Adrenal gland (tissue), 12 donors: ENCODE measurements around the gene DLL3. TPM values are rescaled to one million over a fixed set of nuclear protein-coding genes. Genes with fewer than 3 reads are reported as not detected.
"Not testable (repeated sequence)": the region's sequence is repeated elsewhere in the genome, so short reads cannot be mapped to it uniquely, and the experiment has no call there.

Experiments
- DNase-seq, 7 donors: peaks; one replicate each; pipeline ENCODE4 v3.0.0-alpha.2; 2019 to 2020
- H3K27ac ChIP-seq, 5 donors: fragments of 200-600 bp; sonication (generic) in 4 of 5; 1 replicate in 3 of 5; 2 replicates in 2 of 5; pipeline versions ENCODE4 v1.5.1 to v1.8.0; 2016 to 2020; ENCODE audit warnings: mild to moderate bottlenecking in 1 of 5
- H3K27me3 ChIP-seq: fragments of 200-600 bp; 2 replicates; pipeline ENCODE4 v1.8.0; 2021
- H3K36me3 ChIP-seq, 2 donors: fragments of 200-600 bp; replicated peaks in 1 of 2; 1 replicate in 1 of 2; 2 replicates in 1 of 2; pipeline versions ENCODE4 v1.5.1 to v1.8.0; 2018 to 2022
- H3K4me1 ChIP-seq, 2 donors: fragments of 200-600 bp; replicated peaks in 1 of 2; 1 replicate in 1 of 2; 2 replicates in 1 of 2; pipeline versions ENCODE4 v1.5.1 to v1.8.0; 2018 to 2021
- H3K4me3 ChIP-seq, 4 donors: fragments of 200-600 bp; sonication (generic) in 3 of 4; one replicate each; pipeline ENCODE4 v1.5.1; 2016 to 2018
- H3K9me3 ChIP-seq, 3 donors: fragments of 200-600 bp; sonication (generic) in 1 of 3; replicated peaks in 1 of 3; 1 replicate in 2 of 3; 2 replicates in 1 of 3; pipeline versions ENCODE4 v1.5.1 to v1.8.0; 2016 to 2021
- POLR2A ChIP-seq, 2 donors: fragments of 450-650 bp; IDR thresholded peaks; one replicate each; pipeline ENCODE4 v1.6.1; 2017; ENCODE audit warnings: antibody characterized with exemption in 2 of 2, mild to moderate bottlenecking in 2 of 2, moderate library complexity in 1 of 2
- WGBS, 4 donors: extraction: QIAGEN DNeasy Blood & Tissue Kit in 2 of 4; methylation state at CpG; one replicate each; pipeline versions ENCODE4 v1.1.5 to v1.1.7; 2013 to 2017; 5-methylcytosine and 5-hydroxymethylcytosine counted together
- intact Hi-C, 2 donors: fragments of 100-400 bp; cut with DNase I; formaldehyde crosslinking; loops; one replicate each; pipeline versions ENCODE4 v1.14.1 to v1.15.0; 2022 to 2023
- polyA plus RNA-seq, 3 donors: library from polyadenylated mRNA; stranded (reverse); fragments of 200-250 nt in 2 of 3; fragments of 350-450 nt in 1 of 3; fragmentation: Illumina TruSeq in 1 of 3; extraction: RNeasy Lipid Tissue Mini Kit (QIAGEN cat#74804) in 1 of 3; gene quantifications; one replicate each; pipeline ENCODE4 v1.2.3, GENCODE V29; 2013 to 2014
- total RNA-seq, 9 donors: library from RNA; depleted of rRNA in 4 of 9; stranded (reverse); fragments of >200 nt in 4 of 9; fragments of 120-200 nt in 1 of 9; fragmentation: NEBNext Ultra II Directional in 1 of 9; extraction: Animal tissue kit (Norgen Biotek cat#: 25700) in 1 of 9; gene quantifications; one replicate each; pipeline versions ENCODE4 v1.1.0 to v1.2.4, GENCODE V29; 2013 to 2023
- TF ChIP-seq, protein P1 (sequence below), 6 experiments: fragments of 450-650 bp in 4 of 6; fragments of 200-600 bp in 2 of 6; sonication (generic) in 1 of 6; IDR thresholded peaks; 1 replicate in 5 of 6; 2 replicates in 1 of 6; pipeline versions ENCODE4 v1.5.1 to v1.8.0; 2016 to 2021; ENCODE audit warnings: antibody characterized with exemption in 6 of 6, mild to moderate bottlenecking in 2 of 6, moderate library complexity in 1 of 6
- donor health status: healthy with polysubstance abuse.
- donor health status: Bipolar disorder and iron deficiency.
- donor health status: DM: yes; HTN: yes; CAD: no.
- donor health status: DM: no; HTN: no; CAD: no.
- donor health status: DM: no; HTN: no; CAD: no.
- donor health status: DM: yes; HTN: yes; CAD: no.

DLL3 gene
- total and polyA plus RNA-seq, 12 donors = 0.10 to 0.17 TPM; not detected in 10

DNA sequence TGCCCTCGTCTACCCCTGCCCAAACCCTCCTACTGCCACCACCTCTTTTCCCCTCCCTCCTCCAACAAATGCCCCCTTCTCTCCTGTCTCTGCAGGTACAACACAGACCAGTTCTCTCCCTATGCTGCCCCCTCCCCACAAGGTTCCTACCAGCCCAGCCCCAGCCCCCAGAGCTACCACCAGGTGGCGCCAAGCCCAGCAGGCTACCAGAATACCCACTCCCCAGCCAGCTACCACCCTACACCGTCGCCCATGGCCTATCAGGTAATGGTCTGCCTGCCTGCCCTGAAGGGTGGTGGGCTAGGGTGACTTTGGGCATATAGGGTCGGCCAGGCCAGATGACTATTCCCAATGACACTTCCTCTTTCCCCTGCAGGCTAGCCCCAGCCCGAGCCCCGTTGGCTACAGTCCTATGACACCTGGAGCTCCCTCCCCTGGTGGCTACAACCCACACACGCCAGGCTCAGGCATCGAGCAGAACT is 24.6 kb upstream of the DLL3 start:
- TF ChIP-seq POLR2A (IDR thresholded peaks at IDR 0.05) = no peak
- TF ChIP-seq, protein P1, sequence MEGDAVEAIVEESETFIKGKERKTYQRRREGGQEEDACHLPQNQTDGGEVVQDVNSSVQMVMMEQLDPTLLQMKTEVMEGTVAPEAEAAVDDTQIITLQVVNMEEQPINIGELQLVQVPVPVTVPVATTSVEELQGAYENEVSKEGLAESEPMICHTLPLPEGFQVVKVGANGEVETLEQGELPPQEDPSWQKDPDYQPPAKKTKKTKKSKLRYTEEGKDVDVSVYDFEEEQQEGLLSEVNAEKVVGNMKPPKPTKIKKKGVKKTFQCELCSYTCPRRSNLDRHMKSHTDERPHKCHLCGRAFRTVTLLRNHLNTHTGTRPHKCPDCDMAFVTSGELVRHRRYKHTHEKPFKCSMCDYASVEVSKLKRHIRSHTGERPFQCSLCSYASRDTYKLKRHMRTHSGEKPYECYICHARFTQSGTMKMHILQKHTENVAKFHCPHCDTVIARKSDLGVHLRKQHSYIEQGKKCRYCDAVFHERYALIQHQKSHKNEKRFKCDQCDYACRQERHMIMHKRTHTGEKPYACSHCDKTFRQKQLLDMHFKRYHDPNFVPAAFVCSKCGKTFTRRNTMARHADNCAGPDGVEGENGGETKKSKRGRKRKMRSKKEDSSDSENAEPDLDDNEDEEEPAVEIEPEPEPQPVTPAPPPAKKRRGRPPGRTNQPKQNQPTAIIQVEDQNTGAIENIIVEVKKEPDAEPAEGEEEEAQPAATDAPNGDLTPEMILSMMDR (IDR thresholded peaks at IDR 0.05) = peak; percentile 57 to 82 (median 66)
- DNase-seq = peak; percentile 40 to 76 (median 59)
- H3K4me3 ChIP-seq = no peak overlapping the region
- H3K4me1 ChIP-seq = no peaks in the 10 kb centered on the region
- peaks cover 0 to 76% of the 10 kb centered on the region in 2 donors for H3K36me3 ChIP-seq
- 43 to 56% (median 49%) methylated on average over 4 to 9 of the region's 9 CpGs for WGBS, 4 donors
- no peaks in the 10 kb centered on the region for H3K27me3 ChIP-seq
- no peaks in the 10 kb centered on the region for H3K9me3 ChIP-seq
- intact Hi-C loops = loop anchor here (5.0 to 10.0 kb wide), 2 partner anchors 58 to 61 kb away; partner anchors contain the start of gene EID2B (in 2 of the 2)
- no peak overlapping the region for H3K27ac ChIP-seq

DNA sequence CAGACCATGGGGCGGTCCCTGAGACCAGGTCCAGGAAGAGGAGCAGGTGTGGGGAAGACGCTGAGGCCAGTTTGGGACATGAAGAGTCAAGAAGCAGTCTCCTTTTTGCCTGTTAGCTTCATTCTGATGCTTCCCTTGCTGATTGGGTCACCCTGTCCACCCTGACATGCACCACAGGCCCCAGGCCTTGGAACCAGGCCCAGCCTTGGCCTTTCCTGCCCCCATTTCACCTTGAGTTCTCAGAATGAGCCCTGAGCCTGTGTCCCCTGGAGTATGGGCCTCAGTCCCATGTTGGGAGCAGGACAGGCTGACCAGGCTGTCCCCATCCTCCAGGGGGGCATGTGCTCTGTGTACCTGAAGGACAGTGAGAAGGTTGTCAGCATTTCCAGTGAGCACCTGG is 23.0 kb upstream of the DLL3 start:
- Histone ChIP-seq H3K27ac (no peak overlapping the region), H3K27me3 (no peaks in the 10 kb centered on the region), H3K36me3 (peaks cover 0 to 60% of the 10 kb centered on the region in 2 donors), H3K4me1 (peaks cover 0 to 7% of the 10 kb centered on the region in 2 donors), H3K9me3 (no peaks in the 10 kb centered on the region), H3K4me3 (no peak overlapping the region)
- no peak for DNase-seq
- intact Hi-C loops = loop anchor here in 1 of 2 donors (10.0 kb wide), 1 partner anchor 59 kb away; the partner anchor contains the start of gene EID2B
- no peak for TF ChIP-seq POLR2A (IDR thresholded peaks at IDR 0.05)
- TF ChIP-seq, protein P1 (IDR thresholded peaks at IDR 0.05) = no peak
- 96 to 100% (median 98%) methylated on average over 1 to 2 of the region's 2 CpGs for WGBS, 4 donors

DNA sequence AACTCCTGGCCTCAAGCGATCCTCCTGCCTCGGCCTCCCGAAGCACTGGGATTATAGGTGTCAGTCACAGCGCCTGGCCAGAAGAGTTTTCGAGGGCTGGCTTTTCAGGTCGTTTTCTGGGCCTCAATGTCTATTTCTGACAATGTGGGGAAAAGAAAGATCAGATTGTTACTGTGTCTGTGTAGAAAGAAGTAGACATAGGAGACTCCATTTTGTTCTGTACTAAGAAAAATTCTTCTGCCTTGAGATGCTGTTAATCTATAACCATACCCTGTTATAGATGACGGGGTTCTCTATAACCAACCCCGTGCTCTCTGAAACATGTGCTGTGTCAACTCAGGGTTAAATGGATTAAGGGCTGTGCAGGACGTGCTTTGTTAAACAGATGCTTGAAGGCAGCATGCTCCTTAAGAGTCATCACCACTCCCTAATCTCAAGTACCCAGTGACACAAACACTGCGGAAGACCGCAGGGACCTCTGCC is 19.4 kb upstream of the DLL3 start:
- H3K4me1 ChIP-seq = peaks cover 8 to 18% of the 10 kb centered on the region in 2 donors
- DNase-seq, H3K4me3 ChIP-seq, H3K9me3 ChIP-seq, H3K27me3 ChIP-seq: not testable (repeated sequence)
- intact Hi-C loops = loop anchor here in 1 of 2 donors (10.0 kb wide), 1 partner anchor 55 kb away; the partner anchor contains the start of gene EID2B
- peak overlapping the region in 1 of 5 donors; percentile 85 for H3K27ac ChIP-seq
- peaks cover 0 to 24% of the 10 kb centered on the region in 2 donors for H3K36me3 ChIP-seq
- WGBS, 4 donors = 77 to 85% (median 83%) methylated on average over 11 of the region's 11 CpGs

DNA sequence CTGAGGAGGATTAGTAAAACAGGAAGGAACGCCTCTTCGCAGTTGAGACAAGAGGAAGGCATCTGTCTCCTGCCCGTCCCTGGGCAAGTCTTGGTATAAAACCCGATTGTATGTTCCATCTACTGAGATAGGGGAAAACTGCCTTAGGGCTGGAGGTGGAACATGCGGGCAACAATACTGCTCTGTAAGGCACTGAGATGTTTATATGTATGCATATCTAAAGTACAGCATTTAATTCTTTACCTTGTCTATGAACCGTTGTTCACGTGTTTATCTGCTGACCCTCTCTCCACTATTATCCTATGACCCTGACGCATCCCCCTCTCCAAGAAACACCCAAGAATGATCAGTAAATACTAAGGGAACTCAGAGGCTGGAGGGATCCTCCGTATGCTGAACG is 18.8 kb upstream of the DLL3 start:
- Histone ChIP-seq H3K4me3 (peak overlapping the region in 1 of 4 donors; percentile 87), H3K27me3 (no peaks in the 10 kb centered on the region), H3K36me3 (peaks cover 0 to 18% of the 10 kb centered on the region in 2 donors), H3K27ac (peak overlapping the region in 4 of 5 donors; percentile 3 to 85 (median 65)), H3K4me1 (peaks cover 8 to 18% of the 10 kb centered on the region in 2 donors), H3K9me3 (no peaks in the 10 kb centered on the region)
- 52 to 57% (median 54%) methylated on average over 10 of the region's 10 CpGs for WGBS, 4 donors
- intact Hi-C loops = loop anchor here in 1 of 2 donors (10.0 kb wide), 1 partner anchor 55 kb away; the partner anchor contains the start of gene EID2B
- no peak for TF ChIP-seq POLR2A (IDR thresholded peaks at IDR 0.05)
- TF ChIP-seq, protein P1 (IDR thresholded peaks at IDR 0.05) = no peak
- no peak for DNase-seq
